Measurements from ENCODE around the gene ARHGAP31.

DNA sequence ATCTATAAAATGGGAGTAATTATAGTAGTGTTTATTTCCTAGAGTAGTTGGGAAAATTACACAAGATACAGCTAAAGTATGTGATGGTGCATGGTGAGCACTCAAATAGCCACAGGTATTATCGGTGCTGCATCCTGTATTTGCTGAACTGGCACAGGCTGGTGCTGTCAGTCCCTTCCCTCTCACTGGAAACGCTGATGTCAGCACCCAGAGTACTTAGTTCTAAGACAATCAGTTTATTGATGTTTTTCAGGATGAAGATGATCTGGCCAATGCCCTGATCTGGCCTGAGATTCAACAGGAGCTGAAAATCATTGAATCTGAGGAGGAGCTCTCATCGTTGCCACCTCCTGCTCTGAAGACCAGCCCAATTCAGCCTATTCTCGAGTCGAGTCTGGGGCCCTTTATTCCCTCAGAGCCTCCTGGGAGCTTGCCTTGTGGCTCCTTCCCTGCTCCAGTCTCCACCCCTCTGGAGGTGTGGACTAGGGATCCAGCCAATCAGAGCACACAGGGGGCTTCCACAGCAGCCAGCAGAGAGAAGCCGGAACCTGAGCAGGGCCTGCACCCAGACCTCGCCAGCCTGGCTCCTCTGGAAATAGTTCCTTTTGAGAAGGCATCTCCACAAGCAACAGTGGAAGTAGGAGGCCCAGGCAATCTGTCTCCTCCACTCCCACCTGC, 119.6 kb downstream of the ARHGAP31 start:
- TF ChIP-seq, protein P1, sequence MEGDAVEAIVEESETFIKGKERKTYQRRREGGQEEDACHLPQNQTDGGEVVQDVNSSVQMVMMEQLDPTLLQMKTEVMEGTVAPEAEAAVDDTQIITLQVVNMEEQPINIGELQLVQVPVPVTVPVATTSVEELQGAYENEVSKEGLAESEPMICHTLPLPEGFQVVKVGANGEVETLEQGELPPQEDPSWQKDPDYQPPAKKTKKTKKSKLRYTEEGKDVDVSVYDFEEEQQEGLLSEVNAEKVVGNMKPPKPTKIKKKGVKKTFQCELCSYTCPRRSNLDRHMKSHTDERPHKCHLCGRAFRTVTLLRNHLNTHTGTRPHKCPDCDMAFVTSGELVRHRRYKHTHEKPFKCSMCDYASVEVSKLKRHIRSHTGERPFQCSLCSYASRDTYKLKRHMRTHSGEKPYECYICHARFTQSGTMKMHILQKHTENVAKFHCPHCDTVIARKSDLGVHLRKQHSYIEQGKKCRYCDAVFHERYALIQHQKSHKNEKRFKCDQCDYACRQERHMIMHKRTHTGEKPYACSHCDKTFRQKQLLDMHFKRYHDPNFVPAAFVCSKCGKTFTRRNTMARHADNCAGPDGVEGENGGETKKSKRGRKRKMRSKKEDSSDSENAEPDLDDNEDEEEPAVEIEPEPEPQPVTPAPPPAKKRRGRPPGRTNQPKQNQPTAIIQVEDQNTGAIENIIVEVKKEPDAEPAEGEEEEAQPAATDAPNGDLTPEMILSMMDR (IDR thresholded peaks at IDR 0.05; ENCODE audit: insufficient read depth, low read length, poor library complexity, severe bottlenecking) = no peak
- TF ChIP-seq EZH2phosphoT487 (conservative IDR thresholded peaks at IDR 0.05; ENCODE audit: low read length) = no peak

All from SU-DHL-6 (cell line).